Measurements from ENCODE around the gene CENPP. TPM values are rescaled to one million over a fixed set of nuclear protein-coding genes. Genes with fewer than 3 reads are reported as not detected.

CENPP gene
- total RNA-seq, 1 donor from 2014 or later: 1.9 TPM

DNA sequence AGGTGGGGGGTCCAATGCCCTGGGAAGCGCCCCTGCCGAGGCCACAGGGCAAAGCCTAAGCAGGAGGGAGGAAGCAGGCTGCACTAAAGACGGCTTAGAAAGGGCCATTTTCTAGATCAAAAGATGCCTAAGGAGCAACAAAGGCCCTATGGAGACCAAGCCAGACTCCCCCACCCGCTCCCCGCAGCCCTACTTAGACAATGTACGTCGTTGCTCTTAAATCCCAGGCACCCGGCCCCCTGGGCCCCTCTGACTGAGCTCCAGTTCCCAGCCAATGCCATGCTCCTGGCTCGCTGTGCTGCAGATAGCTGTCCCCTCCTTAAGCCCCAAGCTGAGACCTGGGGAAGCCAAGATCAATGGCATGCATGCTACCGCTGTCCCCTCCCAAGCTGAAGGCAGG is 333.8 kb downstream of the CENPP start:
- H3K27ac Mint-ChIP-seq (ENCODE audit: unreplicated experiment): no peak overlapping the region
- FAIRE-seq: no peak
- H3K36me3 Mint-ChIP-seq (ENCODE audit: low read depth, unreplicated experiment): peaks cover 17% of the 10 kb centered on the region
- DNase-seq (ENCODE audit: low read depth): no peak
- Histone ChIP-seq H3K4me2 (ENCODE audit: low read length) (no peak overlapping the region), H3K27me3 (ENCODE audit: insufficient read depth, low read length) (no peaks in the 10 kb centered on the region), H4K20me1 (ENCODE audit: insufficient read depth, low read length) (peaks cover 94% of the 10 kb centered on the region), H3K79me2 (ENCODE audit: insufficient read depth, low read length) (peaks cover 84% of the 10 kb centered on the region), H3K27ac (ENCODE audit: low read depth, low read length) (no peak overlapping the region), H3K9me3 (ENCODE audit: insufficient read depth, low read depth, low read length) (no peaks in the 10 kb centered on the region), H3K4me3 (ENCODE audit: insufficient read depth, low read depth, low read length) (no peak overlapping the region), H3K4me1 (ENCODE audit: insufficient read depth, low read length) (peaks cover 11% of the 10 kb centered on the region), H2AFZ (ENCODE audit: low read depth, low read length) (no peak overlapping the region), H3K36me3 (ENCODE audit: insufficient read depth, low read length) (peaks cover 3% of the 10 kb centered on the region), H3K9ac (ENCODE audit: low read length) (no peak overlapping the region)
- H3K4me3 Mint-ChIP-seq (ENCODE audit: unreplicated experiment): no peak overlapping the region
- H3K4me1 Mint-ChIP-seq (ENCODE audit: low read depth, unreplicated experiment): peaks cover 18% of the 10 kb centered on the region
- no peak for TF ChIP-seq EZH2 (IDR thresholded peaks at IDR 0.05; ENCODE audit: insufficient read depth, low read length)
- TF ChIP-seq CTCF (IDR thresholded peaks at IDR 0.05; ENCODE audit: insufficient read depth, low read depth, low read length): no peak
- H3K27me3 Mint-ChIP-seq (ENCODE audit: low read depth, unreplicated experiment): no peaks in the 10 kb centered on the region
- H3K9me3 Mint-ChIP-seq (ENCODE audit: unreplicated experiment): no peaks in the 10 kb centered on the region

GRCh38 chr9:92660266-92660665 is 334.5 kb downstream of the CENPP start:
- no peaks in the 10 kb centered on the region for H3K27me3 ChIP-seq (ENCODE audit: insufficient read depth, low read length)
- peaks cover 3% of the 10 kb centered on the region for H3K36me3 ChIP-seq (ENCODE audit: insufficient read depth, low read length)
- Mint-ChIP-seq H3K4me1 (ENCODE audit: low read depth, unreplicated experiment) (peaks cover 23% of the 10 kb centered on the region), H3K36me3 (ENCODE audit: low read depth, unreplicated experiment) (peaks cover 14% of the 10 kb centered on the region), H3K4me3 (ENCODE audit: unreplicated experiment) (no peak overlapping the region), H3K9me3 (ENCODE audit: unreplicated experiment) (no peaks in the 10 kb centered on the region), H3K27ac (ENCODE audit: unreplicated experiment) (no peak overlapping the region), H3K27me3 (ENCODE audit: low read depth, unreplicated experiment) (no peaks in the 10 kb centered on the region)
- DNase-seq (ENCODE audit: low read depth): no peak
- H2AFZ ChIP-seq (ENCODE audit: low read depth, low read length): no peak overlapping the region
- no peak overlapping the region for H3K4me2 ChIP-seq (ENCODE audit: low read length)
- H3K4me3 ChIP-seq (ENCODE audit: insufficient read depth, low read depth, low read length): no peak overlapping the region
- TF ChIP-seq CTCF (IDR thresholded peaks at IDR 0.05; ENCODE audit: insufficient read depth, low read depth, low read length): no peak
- no peak for TF ChIP-seq EZH2 (IDR thresholded peaks at IDR 0.05; ENCODE audit: insufficient read depth, low read length)
- H3K9me3 ChIP-seq (ENCODE audit: insufficient read depth, low read depth, low read length): no peaks in the 10 kb centered on the region
- H3K9ac ChIP-seq (ENCODE audit: low read length): no peak overlapping the region
- no peak for FAIRE-seq
- no peak overlapping the region for H3K27ac ChIP-seq (ENCODE audit: low read depth, low read length)
- peaks cover 95% of the 10 kb centered on the region for H4K20me1 ChIP-seq (ENCODE audit: insufficient read depth, low read length)
- H3K79me2 ChIP-seq (ENCODE audit: insufficient read depth, low read length): peaks cover 84% of the 10 kb centered on the region
- H3K4me1 ChIP-seq (ENCODE audit: insufficient read depth, low read length): peaks cover 16% of the 10 kb centered on the region

DNA sequence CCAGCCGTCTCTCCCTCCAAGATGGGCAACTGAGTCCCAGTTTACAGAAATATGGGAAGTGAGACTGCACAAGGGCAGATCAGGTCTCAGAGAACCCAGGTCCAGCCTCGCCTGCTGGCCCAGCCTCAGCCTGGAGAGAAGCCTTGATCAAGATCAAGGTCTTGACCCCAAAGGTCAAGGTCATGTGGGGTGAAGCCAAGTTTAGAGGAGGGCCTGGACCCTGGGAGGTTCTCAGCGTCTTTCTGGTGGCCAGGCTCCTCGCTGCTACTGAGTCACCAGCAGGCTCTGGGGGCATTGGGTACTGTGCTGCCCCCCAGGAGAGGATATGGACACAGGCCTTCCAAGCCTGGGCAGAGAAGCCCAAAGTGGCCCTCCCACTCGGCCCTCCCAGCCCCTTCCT is 335.4 kb downstream of the CENPP start:
- no peak overlapping the region for H3K27ac ChIP-seq (ENCODE audit: low read depth, low read length)
- Mint-ChIP-seq H3K36me3 (ENCODE audit: low read depth, unreplicated experiment) (peaks cover 12% of the 10 kb centered on the region), H3K9me3 (ENCODE audit: unreplicated experiment) (no peaks in the 10 kb centered on the region), H3K4me3 (ENCODE audit: unreplicated experiment) (peak overlapping the region; percentile 27), H3K4me1 (ENCODE audit: low read depth, unreplicated experiment) (peaks cover 23% of the 10 kb centered on the region), H3K27me3 (ENCODE audit: low read depth, unreplicated experiment) (no peaks in the 10 kb centered on the region), H3K27ac (ENCODE audit: unreplicated experiment) (no peak overlapping the region)
- H3K9me3 ChIP-seq (ENCODE audit: insufficient read depth, low read depth, low read length): no peaks in the 10 kb centered on the region
- peaks cover 92% of the 10 kb centered on the region for H4K20me1 ChIP-seq (ENCODE audit: insufficient read depth, low read length)
- no peaks in the 10 kb centered on the region for H3K27me3 ChIP-seq (ENCODE audit: insufficient read depth, low read length)
- H3K9ac ChIP-seq (ENCODE audit: low read length): no peak overlapping the region
- FAIRE-seq (no peak), DNase-seq (ENCODE audit: low read depth) (no peak)
- H3K79me2 ChIP-seq (ENCODE audit: insufficient read depth, low read length): peaks cover 89% of the 10 kb centered on the region
- no peaks in the 10 kb centered on the region for H3K36me3 ChIP-seq (ENCODE audit: insufficient read depth, low read length)
- peaks cover 16% of the 10 kb centered on the region for H3K4me1 ChIP-seq (ENCODE audit: insufficient read depth, low read length)
- H3K4me2 ChIP-seq (ENCODE audit: low read length): no peak overlapping the region
- TF ChIP-seq EZH2 (IDR thresholded peaks at IDR 0.05; ENCODE audit: insufficient read depth, low read length) (no peak), CTCF (IDR thresholded peaks at IDR 0.05; ENCODE audit: insufficient read depth, low read depth, low read length) (no peak)
- H3K4me3 ChIP-seq (ENCODE audit: insufficient read depth, low read depth, low read length): no peak overlapping the region
- no peak overlapping the region for H2AFZ ChIP-seq (ENCODE audit: low read depth, low read length)

Data from astrocyte (in vitro differentiated cells and primary cell).